Measurements from ENCODE around the gene ANKIB1.
A peak's percentile ranks its signal among the peaks of the same experiment; 100 is the strongest.

Gene ANKIB1, protein sequence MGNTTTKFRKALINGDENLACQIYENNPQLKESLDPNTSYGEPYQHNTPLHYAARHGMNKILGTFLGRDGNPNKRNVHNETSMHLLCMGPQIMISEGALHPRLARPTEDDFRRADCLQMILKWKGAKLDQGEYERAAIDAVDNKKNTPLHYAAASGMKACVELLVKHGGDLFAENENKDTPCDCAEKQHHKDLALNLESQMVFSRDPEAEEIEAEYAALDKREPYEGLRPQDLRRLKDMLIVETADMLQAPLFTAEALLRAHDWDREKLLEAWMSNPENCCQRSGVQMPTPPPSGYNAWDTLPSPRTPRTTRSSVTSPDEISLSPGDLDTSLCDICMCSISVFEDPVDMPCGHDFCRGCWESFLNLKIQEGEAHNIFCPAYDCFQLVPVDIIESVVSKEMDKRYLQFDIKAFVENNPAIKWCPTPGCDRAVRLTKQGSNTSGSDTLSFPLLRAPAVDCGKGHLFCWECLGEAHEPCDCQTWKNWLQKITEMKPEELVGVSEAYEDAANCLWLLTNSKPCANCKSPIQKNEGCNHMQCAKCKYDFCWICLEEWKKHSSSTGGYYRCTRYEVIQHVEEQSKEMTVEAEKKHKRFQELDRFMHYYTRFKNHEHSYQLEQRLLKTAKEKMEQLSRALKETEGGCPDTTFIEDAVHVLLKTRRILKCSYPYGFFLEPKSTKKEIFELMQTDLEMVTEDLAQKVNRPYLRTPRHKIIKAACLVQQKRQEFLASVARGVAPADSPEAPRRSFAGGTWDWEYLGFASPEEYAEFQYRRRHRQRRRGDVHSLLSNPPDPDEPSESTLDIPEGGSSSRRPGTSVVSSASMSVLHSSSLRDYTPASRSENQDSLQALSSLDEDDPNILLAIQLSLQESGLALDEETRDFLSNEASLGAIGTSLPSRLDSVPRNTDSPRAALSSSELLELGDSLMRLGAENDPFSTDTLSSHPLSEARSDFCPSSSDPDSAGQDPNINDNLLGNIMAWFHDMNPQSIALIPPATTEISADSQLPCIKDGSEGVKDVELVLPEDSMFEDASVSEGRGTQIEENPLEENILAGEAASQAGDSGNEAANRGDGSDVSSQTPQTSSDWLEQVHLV

DNA sequence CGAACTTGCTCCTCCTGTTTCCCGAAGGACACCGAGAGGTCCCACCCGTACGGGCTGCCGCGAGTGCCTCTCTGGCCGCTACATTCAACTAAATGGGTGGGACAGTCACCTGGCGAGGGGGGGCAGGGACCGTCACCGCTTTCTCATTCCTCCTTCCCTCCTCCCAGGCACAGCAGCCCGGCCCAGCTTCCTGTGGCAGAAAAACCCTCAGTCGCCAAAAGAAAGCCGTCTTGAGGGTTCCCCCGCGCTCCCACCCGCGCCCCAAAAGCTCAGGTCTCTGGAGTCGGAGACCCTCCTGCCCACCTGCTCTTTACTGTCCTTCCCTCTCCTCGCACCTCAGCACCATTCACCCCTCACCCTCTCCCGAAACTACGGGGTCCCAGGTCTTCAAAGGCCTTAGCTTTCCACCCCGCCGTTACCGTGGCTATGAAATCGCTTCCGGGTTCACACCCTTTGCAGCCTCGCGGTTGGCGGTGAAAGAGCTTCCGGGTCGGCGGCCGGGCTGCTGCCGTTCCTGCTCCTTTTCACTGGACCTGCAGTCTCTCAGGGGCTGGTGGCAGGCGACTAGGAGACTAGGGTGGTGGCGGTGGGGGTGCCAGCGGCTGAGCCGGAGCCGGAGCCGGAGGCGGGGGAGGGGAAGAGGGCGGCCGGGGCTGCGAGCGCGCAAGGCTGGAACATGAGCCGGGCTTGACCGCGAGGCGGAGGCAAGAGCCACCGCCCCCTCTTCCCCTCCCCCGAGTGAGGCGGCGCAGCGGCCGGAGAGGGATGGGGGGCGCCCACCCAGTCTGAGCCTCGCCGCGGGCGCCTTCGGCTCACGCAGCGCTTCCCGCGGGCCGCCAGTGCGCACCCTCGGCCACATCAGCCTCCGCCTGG, at the start of gene ANKIB1, which contains the start of gene KRIT1:
Gene ANKIB1 (plus strand): TSS at position 488 of the 873 bp plus-strand sequence. CDS start 49,005 bp downstream, outside the sequence.
Gene KRIT1 (minus strand): TSS at position 428 of the 873 bp plus-strand sequence. CDS start 3,779 bp downstream, outside the sequence.
- Histone ChIP-seq H3K9me3 (no peaks in the 10 kb centered on the region), H3K4me3 (peak within 1 kb of the TSS; percentile 81), H3K36me3 (replicated peaks) (peaks cover 5% of the 10 kb centered on the region), H3K4me1 (peaks cover 21% of the 10 kb centered on the region), H3K27me3 (ENCODE audit: low read depth) (no peaks in the 10 kb centered on the region)
- peak; percentile 89 to 94 for DNase-seq (ENCODE audit: low spot score in 2 of 2)
- in situ Hi-C loops (cut with MboI; ENCODE audit: low sequenced_read_pairs): no loop called here

DNA sequence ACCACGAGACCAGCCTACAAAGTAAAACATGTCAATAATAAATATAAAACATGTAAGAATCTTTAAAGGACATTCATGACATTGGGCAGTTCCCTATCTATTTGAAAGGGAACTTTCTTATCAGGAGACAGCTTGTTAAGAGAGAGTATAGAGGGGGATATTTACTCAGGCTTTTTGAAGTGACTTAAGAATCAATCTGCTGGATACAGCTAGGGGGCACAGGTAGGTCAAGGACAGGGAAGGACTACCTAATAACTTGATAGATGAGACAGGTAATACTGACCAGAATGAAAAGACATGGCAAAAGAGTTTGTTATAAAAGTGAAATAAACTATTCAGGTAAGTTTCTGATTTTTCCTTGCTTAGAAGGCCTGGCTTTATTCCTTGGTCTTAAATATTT, 45.0 kb upstream of the ANKIB1 start:
- H3K36me3 ChIP-seq (replicated peaks): 0 out of 2 replicates have a peak, but pooled peaks cover 3% of the 10 kb centered on the region
- H3K9me3 ChIP-seq: no peaks in the 10 kb centered on the region
- in situ Hi-C loops (cut with MboI; ENCODE audit: low sequenced_read_pairs): no loop called here
- H3K4me1 ChIP-seq: no peaks in the 10 kb centered on the region
- H3K27me3 ChIP-seq (ENCODE audit: low read depth): no peaks in the 10 kb centered on the region
- no peak overlapping the region for H3K4me3 ChIP-seq
- DNase-seq (ENCODE audit: low spot score in 2 of 2): no peak

DNA sequence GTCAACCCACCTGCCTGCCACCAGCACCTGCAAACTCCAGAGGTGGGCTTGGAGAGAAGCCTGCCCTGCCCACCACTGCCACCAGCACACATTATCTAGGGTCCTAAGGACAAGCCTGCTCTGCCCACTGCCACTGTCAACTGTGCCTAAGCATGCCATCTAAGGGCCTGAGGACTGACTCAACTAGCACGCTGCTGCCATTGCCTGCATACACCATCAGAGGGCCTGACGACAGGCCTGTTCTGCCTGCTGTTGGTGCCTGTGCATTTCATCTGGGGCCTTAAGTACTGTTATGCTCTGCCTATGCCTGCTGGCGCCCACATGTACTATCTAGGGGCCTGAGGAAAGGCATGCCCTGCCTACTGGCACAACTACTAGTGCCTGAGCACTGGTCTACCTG, 39.8 kb upstream of the ANKIB1 start:
- Histone ChIP-seq H3K36me3 (replicated peaks) (0 out of 2 replicates have a peak, but pooled peaks cover 9% of the 10 kb centered on the region), H3K9me3 (no peaks in the 10 kb centered on the region), H3K4me3 (no peak overlapping the region), H3K27me3 (ENCODE audit: low read depth) (no peaks in the 10 kb centered on the region), H3K4me1 (no peaks in the 10 kb centered on the region)
- no peak for DNase-seq (ENCODE audit: low spot score in 2 of 2)
- in situ Hi-C loops (cut with MboI; ENCODE audit: low sequenced_read_pairs): no loop called here

DNA sequence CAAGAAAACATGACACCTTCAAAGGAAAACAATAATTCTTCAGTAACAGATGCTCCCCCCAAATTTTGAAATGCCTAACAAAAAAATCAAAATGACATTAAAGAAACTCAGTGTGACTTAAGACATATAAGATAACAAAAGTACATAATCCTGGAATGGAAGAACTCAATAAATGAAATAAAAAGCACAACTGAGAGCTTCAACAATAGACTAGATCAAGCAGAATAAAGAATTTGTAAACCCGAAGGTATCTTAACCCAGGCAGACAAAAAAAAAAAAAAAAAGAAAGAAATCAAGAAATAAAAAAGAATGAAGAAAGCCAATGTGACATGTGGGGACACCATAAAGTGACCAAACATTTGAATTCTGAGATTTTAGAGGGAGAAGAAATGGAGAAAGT, 39.1 kb upstream of the ANKIB1 start:
- no peaks in the 10 kb centered on the region for H3K9me3 ChIP-seq
- peaks cover 11% of the 10 kb centered on the region; the same call in 1 of the 2 replicates for H3K36me3 ChIP-seq (replicated peaks)

DNA sequence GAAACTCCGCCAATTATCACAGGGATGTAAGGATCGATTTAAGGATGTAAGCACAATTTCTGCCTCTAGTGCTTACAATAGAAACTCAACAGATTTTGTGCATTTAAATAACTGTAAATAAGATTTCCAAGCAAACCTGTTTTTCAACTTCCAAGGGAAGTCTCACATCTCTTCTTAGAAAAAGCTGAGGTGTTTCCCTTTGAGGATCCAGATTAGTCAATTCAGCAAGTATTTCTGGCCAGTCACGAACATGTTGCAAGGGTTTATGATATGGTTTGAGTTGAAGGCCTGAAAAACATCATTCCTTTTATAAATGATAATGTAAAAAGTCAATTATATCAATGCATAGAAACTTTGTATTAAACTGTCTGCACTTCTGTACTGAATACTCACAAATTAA, 24.0 kb upstream of the ANKIB1 start:
- Histone ChIP-seq H3K4me3 (no peak overlapping the region), H3K4me1 (no peaks in the 10 kb centered on the region), H3K27me3 (ENCODE audit: low read depth) (no peaks in the 10 kb centered on the region), H3K36me3 (replicated peaks) (peaks cover 59% of the 10 kb centered on the region), H3K9me3 (no peaks in the 10 kb centered on the region)
- DNase-seq (ENCODE audit: low spot score in 2 of 2): no peak
- in situ Hi-C loops (cut with MboI; ENCODE audit: low sequenced_read_pairs): no loop called here

More for the DNA sequence above, 39.1 kb upstream of the ANKIB1 start:
- no peak for DNase-seq (ENCODE audit: low spot score in 2 of 2)
- no peaks in the 10 kb centered on the region for H3K4me1 ChIP-seq
- no peaks in the 10 kb centered on the region for H3K27me3 ChIP-seq (ENCODE audit: low read depth)
- in situ Hi-C loops (cut with MboI; ENCODE audit: low sequenced_read_pairs): no loop called here
- no peak overlapping the region for H3K4me3 ChIP-seq

DNA sequence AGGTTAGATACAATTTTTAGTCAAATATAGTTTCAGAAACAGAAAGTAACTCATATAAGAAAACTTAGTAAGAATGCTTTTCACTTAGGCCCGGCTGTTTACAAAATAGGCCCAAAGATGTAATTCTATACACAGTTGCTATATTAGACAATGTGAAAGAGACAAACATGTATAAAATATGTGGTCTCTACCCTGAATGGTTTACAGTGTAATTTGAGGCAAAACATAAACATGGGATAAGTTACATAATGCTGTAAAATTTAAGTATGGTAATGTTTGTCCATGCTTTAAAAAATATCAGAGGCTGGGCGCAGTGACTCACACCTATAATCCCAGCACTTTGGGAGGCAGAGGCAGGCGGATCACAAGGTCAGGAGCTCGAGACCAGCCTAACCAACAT, 18.8 kb upstream of the ANKIB1 start:
- Histone ChIP-seq H3K4me3 (no peak overlapping the region), H3K9me3 (no peaks in the 10 kb centered on the region; the same call in 1 of the 2 replicates), H3K4me1 (no peaks in the 10 kb centered on the region), H3K36me3 (replicated peaks) (peaks cover 42% of the 10 kb centered on the region), H3K27me3 (ENCODE audit: low read depth) (no peaks in the 10 kb centered on the region)
- in situ Hi-C loops (cut with MboI; ENCODE audit: low sequenced_read_pairs): no loop called here
- no peak for DNase-seq (ENCODE audit: low spot score in 2 of 2)

DNA sequence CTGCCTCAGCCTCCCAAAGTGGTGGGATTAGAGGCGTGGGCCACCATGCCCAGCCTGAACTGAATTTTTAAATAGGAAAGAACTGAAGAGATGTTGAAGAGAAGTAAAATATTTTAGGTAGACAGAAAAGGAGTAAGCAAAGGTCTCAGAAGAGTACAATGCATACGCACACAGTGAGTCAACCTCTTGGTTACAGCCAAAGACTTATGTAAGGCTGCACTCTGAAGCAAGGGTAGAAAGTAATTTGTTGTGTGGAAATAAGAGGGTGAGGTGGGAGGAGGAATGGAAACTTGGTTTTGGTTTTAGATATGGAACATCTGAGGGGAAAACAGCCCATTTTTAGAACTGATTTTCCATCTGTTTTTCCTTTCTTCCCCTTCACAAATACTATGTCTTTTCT, 17.7 kb upstream of the ANKIB1 start:
- in situ Hi-C loops (cut with MboI; ENCODE audit: low sequenced_read_pairs): no loop called here
- DNase-seq (ENCODE audit: low spot score in 2 of 2): no peak
- Histone ChIP-seq H3K9me3 (no peaks in the 10 kb centered on the region; the same call in 1 of the 2 replicates), H3K36me3 (replicated peaks) (peaks cover 37% of the 10 kb centered on the region), H3K27me3 (ENCODE audit: low read depth) (no peaks in the 10 kb centered on the region), H3K4me3 (no peak overlapping the region), H3K4me1 (no peaks in the 10 kb centered on the region)

DNA sequence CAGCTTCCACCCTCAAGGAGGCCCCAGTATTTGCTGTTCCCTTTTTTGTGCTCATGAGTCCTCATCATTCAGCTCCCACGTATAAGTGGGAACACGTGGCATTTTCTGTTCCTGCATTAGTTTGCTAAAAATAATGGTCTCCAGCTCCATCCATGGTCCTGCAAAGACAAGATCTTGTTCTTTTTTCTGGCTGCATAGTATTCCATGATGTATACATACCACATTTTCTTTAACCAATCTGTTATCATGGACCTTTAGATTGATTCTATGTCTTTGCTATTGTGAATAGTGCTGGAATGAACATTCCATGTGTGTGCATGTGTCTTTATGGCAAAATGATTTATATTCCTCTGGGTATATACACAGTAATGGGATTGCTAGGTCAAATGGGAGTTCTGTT, 17.0 kb upstream of the ANKIB1 start:
- DNase-seq (ENCODE audit: low spot score in 2 of 2): no peak
- H3K36me3 ChIP-seq (replicated peaks): peaks cover 37% of the 10 kb centered on the region
- no peaks in the 10 kb centered on the region for H3K4me1 ChIP-seq
- H3K9me3 ChIP-seq: no peaks in the 10 kb centered on the region; the same call in 1 of the 2 replicates
- in situ Hi-C loops (cut with MboI; ENCODE audit: low sequenced_read_pairs): no loop called here
- no peaks in the 10 kb centered on the region for H3K27me3 ChIP-seq (ENCODE audit: low read depth)
- no peak overlapping the region for H3K4me3 ChIP-seq

DNA sequence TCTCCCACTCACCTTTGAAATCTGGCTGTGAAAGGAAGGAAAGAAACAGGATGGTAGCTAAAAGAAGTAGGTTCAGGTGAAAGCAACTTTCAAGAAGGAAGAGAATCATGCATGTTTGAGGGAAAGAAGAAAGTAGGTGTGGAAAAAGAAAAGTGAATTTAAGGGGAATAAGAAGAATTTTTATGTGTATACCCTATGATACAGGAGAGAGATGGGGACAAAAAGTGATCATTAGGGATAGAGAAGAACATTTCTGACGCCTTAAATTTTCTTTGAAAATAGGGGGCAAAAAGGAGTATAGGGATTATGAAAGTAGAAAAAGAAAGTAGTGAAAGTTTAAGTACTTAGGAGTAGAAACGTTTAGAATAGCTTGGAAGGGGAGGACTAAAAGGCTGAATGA, 15.2 kb upstream of the ANKIB1 start:
- no peaks in the 10 kb centered on the region; the same call in 1 of the 2 replicates for H3K9me3 ChIP-seq
- H3K27me3 ChIP-seq (ENCODE audit: low read depth): no peaks in the 10 kb centered on the region
- H3K4me3 ChIP-seq: no peak overlapping the region
- H3K4me1 ChIP-seq: no peaks in the 10 kb centered on the region
- peaks cover 43% of the 10 kb centered on the region for H3K36me3 ChIP-seq (replicated peaks)
- DNase-seq (ENCODE audit: low spot score in 2 of 2): no peak
- in situ Hi-C loops (cut with MboI; ENCODE audit: low sequenced_read_pairs): no loop called here

DNA sequence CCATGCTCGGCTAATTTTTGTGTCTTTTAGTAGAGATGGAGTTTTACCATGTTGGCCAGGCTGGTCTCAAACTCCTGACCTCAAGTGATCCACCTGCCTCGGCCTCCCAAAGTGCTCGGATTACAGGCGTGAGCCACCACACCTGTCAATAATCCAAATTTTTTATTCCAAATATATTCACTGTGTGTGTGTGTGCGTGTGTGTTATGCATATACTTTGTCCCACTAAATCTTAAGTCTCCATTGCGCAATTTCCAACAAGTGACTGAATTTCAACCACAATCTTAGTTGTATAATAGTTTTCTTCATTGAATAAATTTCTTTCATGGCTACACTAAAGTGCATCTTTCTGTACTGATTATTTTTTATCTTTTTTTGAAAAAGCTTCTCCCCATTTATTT, 2.8 kb upstream of the ANKIB1 start:
- peaks cover 18% of the 10 kb centered on the region for H3K4me1 ChIP-seq
- in situ Hi-C loops (cut with MboI; ENCODE audit: low sequenced_read_pairs): no loop called here
- no peak overlapping the region for H3K4me3 ChIP-seq
- H3K27me3 ChIP-seq (ENCODE audit: low read depth): no peaks in the 10 kb centered on the region
- H3K36me3 ChIP-seq (replicated peaks): peaks cover 19% of the 10 kb centered on the region
- DNase-seq (ENCODE audit: low spot score in 2 of 2): no peak
- H3K9me3 ChIP-seq: no peaks in the 10 kb centered on the region

DNA sequence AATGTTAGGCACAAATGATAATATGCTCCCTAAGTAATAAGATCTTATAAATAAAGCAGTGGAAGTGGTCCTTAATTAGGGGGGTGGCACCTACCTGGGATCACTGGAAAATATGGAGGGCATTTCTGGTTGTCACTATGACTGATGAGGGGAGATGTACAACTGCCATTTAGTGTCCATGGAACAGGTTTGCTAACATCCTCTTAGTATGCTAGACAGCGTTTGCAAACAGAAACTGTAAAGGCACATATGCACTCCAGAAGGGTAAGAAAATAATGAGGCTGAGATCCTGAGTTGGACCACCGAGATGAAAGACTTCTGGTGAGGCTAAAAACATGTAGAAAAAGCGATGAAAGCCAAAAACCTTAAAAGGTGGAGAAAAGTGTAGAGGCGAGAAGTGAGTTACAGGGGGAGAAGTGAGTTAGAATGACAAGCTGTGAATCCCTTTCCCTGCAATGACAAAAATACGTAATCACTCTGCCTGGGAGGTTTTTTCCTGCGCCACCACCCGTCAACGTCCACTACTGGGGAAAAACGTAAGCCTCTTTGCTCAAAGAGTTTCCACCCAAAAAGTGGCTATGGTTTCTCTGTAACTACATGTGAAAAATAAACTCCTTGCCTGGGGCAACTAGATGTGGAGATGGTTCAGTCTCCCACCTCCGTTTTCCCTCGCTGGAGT, 827 bp upstream of the ANKIB1 start:
- peaks cover 12% of the 10 kb centered on the region for H3K36me3 ChIP-seq (replicated peaks)
- H3K9me3 ChIP-seq: no peaks in the 10 kb centered on the region
- H3K4me1 ChIP-seq: peaks cover 21% of the 10 kb centered on the region
- H3K4me3 ChIP-seq: peak overlapping the region; percentile 81
- no peaks in the 10 kb centered on the region for H3K27me3 ChIP-seq (ENCODE audit: low read depth)
- in situ Hi-C loops (cut with MboI; ENCODE audit: low sequenced_read_pairs): no loop called here
- peak in 1 of 2 experiments; percentile 33 for DNase-seq (ENCODE audit: low spot score in 2 of 2)

DNA sequence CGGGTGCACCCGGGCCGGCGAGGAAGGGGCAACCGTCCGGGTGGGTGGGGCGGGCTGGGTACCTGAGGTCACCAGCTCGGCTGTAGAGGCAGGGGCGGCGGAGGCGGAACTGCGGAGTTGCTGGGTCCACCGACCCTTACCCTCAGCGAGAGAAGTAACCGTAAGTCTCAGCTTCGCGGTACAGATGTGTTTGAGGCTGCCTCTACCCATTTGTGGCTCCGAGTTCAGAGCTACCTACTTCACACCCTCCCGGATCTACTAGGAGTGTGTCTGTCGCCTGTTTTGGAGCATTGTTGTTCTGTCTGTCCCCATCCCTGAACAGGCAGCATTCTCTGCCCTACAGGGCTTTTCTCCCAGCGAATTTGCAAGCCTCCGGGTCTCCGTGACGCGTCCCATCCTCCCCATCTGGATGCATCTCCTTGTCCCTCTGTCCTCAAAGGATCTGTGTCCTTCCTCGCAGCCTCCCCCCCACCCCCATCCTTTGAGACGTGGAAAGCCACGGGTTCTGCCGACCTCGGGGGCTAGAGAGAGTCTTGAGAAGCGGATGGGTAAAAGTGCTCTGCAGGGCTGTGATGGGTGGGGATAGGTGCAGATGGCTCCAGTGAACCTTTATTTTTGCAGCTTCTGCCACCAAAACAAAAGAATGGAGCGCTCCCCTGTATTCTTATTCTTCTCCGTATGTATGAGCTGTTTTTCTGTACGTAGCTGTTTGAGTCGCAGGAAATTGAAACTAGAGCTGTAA, 757 bp downstream of the ANKIB1 start:
- H3K4me1 ChIP-seq: peaks cover 21% of the 10 kb centered on the region
- H3K27me3 ChIP-seq (ENCODE audit: low read depth): no peaks in the 10 kb centered on the region
- no peaks in the 10 kb centered on the region for H3K9me3 ChIP-seq
- in situ Hi-C loops (cut with MboI; ENCODE audit: low sequenced_read_pairs): no loop called here
- no peaks in the 10 kb centered on the region for H3K36me3 ChIP-seq (replicated peaks)
- H3K4me3 ChIP-seq: peak overlapping the region; percentile 81
- peak; percentile 30 to 51 for DNase-seq (ENCODE audit: low spot score in 2 of 2)
